Vagina (tissue), 2 donors: ENCODE results near the gene NUDT22. TPM values are rescaled to one million over a fixed set of nuclear protein-coding genes. Genes with fewer than 3 reads are reported as not detected.
A peak's percentile ranks its signal among the peaks of the same experiment; 100 is the strongest.

Source experiments
- DNase-seq, 2 donors: peaks; one replicate each; pipeline ENCODE4 v3.0.0-alpha.2; 2017; ENCODE audit errors: extremely low spot score in 2 of 2
- H3K27ac ChIP-seq: fragments of 200-600 bp; sonication (generic); one replicate; pipeline ENCODE4 v1.5.1; 2019
- H3K27me3 ChIP-seq: fragments of 200-600 bp; sonication (generic); one replicate; pipeline ENCODE4 v1.5.1; 2019
- H3K36me3 ChIP-seq, 2 donors: fragments of 200-600 bp; sonication (generic); one replicate each; pipeline ENCODE4 v1.5.1; 2017 to 2019
- H3K4me1 ChIP-seq: fragments of 200-600 bp; sonication (generic); one replicate; pipeline ENCODE4 v1.5.1; 2019
- H3K4me3 ChIP-seq, 2 donors: fragments of 200-600 bp; sonication (generic); 1 replicate in 1 of 2; 2 replicates in 1 of 2; pipeline ENCODE4 v1.5.1; 2016 to 2019
- H3K9me3 ChIP-seq: fragments of 200-600 bp; sonication (generic); one replicate; pipeline ENCODE4 v1.5.1; 2019
- POLR2A ChIP-seq, 2 donors: fragments of 450-650 bp; IDR thresholded peaks; one replicate each; pipeline ENCODE4 v1.6.1; 2017; ENCODE audit warnings: antibody characterized with exemption in 2 of 2, mild to moderate bottlenecking in 2 of 2, moderate library complexity in 2 of 2
- POLR2AphosphoS5 ChIP-seq, 2 donors: sonication (generic); formaldehyde crosslinking; IDR thresholded peaks; one replicate each; pipeline ENCODE4 v1.9.0; 2017; ENCODE audit warnings: antibody characterized with exemption in 2 of 2, mild to moderate bottlenecking in 2 of 2, low read depth in 1 of 2; ENCODE audit not compliant: insufficient read depth in 1 of 2
- intact Hi-C: fragments of 100-400 bp; cut with DNase I; formaldehyde crosslinking; loops from one replicate; pipeline ENCODE4 v1.15.1; 2023
- total RNA-seq: library from RNA; depleted of rRNA; stranded (reverse); fragments of >200 nt; gene quantifications from one replicate; pipeline ENCODE4 v1.2.3, GENCODE V29; 2016
- TF ChIP-seq, protein P1 (sequence below), 3 experiments: fragments of 450-650 bp in 2 of 3; fragments of 200-600 bp in 1 of 3; sonication (generic) in 1 of 3; IDR thresholded peaks; one replicate each; pipeline ENCODE4 v1.5.1; 2017 to 2019; ENCODE audit warnings: antibody characterized with exemption in 3 of 3, mild to moderate bottlenecking in 2 of 3, moderate library complexity in 2 of 3

The NUDT22 gene
- total RNA-seq, 1 donor from 2014 or later = 38.8 TPM

DNA sequence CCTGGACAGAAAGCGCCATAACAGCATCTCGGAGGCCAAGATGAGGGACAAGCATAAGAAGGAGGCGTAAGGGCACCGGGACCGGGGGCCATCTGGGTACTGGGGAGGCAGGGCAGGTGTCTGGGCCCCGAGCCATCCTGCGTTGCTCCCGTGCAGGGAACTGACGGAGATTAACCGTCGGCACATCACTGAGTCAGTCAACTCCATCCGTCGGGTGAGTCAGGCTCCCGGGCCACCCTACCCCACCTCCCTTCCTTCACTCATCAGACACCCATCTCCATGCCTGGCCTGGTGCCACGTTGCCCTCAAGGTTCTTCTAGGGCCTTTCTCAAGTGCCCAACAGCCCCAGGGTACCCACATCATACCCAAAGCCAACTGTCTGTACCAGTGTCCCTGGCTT lies 40.3 kb downstream of the NUDT22 start:
- H3K27ac ChIP-seq = no peak overlapping the region
- intact Hi-C loops = no loop called here
- no peak for DNase-seq

DNA sequence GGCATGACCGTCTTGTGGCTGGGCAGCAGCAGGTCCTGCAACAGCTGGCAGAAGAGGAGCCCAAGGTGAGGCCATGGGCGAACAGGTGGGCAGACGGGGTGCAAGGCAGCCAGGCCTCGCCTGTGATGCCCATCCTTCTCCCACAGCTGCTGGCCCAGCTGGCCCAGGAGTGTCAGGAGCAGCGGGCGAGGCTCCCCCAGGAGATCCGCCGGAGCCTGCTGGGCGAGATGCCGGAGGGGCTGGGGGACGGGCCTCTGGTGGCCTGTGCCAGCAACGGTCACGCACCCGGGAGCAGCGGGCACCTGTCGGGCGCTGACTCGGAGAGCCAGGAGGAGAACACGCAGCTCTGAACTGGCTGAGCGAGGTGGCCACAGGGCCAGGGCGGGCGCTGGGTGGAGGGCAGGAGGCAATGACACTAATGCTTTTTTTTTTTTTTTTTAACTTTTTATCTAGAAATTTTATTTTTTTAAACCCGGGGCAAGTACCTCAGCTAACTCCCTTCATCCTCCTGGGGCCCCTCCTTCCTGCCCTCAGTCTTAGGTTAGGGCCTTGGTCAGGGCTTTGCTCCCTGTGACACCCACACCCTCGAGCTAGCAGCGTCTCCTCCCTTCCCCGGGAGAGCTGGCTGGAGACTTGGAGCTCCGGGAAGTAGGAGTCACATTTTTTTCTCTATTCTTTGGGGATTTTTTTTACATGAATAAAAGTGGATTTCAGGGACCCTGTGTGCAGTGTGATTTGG lies 41.3 kb downstream of the NUDT22 start:
- peaks cover 31% of the 10 kb centered on the region for H3K4me1 ChIP-seq
- TF ChIP-seq POLR2AphosphoS5 (IDR thresholded peaks at IDR 0.05; ENCODE audit: insufficient read depth in 1 of 2, low read depth in 1 of 2) = no peak
- TF ChIP-seq, protein P1, sequence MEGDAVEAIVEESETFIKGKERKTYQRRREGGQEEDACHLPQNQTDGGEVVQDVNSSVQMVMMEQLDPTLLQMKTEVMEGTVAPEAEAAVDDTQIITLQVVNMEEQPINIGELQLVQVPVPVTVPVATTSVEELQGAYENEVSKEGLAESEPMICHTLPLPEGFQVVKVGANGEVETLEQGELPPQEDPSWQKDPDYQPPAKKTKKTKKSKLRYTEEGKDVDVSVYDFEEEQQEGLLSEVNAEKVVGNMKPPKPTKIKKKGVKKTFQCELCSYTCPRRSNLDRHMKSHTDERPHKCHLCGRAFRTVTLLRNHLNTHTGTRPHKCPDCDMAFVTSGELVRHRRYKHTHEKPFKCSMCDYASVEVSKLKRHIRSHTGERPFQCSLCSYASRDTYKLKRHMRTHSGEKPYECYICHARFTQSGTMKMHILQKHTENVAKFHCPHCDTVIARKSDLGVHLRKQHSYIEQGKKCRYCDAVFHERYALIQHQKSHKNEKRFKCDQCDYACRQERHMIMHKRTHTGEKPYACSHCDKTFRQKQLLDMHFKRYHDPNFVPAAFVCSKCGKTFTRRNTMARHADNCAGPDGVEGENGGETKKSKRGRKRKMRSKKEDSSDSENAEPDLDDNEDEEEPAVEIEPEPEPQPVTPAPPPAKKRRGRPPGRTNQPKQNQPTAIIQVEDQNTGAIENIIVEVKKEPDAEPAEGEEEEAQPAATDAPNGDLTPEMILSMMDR (IDR thresholded peaks at IDR 0.05) = no peak
- no peak for TF ChIP-seq POLR2A (IDR thresholded peaks at IDR 0.05)

More for the DNA sequence above, 40.3 kb downstream of the NUDT22 start:
- Histone ChIP-seq H3K9me3 (no peaks in the 10 kb centered on the region), H3K36me3 (peaks cover 0 to 46% of the 10 kb centered on the region in 2 donors), H3K27me3 (no peaks in the 10 kb centered on the region), H3K4me3 (no peak overlapping the region), H3K4me1 (peaks cover 21% of the 10 kb centered on the region)
- TF ChIP-seq POLR2A (IDR thresholded peaks at IDR 0.05) = no peak
- TF ChIP-seq, protein P1 (IDR thresholded peaks at IDR 0.05) = no peak
- TF ChIP-seq POLR2AphosphoS5 (IDR thresholded peaks at IDR 0.05; ENCODE audit: insufficient read depth in 1 of 2, low read depth in 1 of 2) = no peak

DNA sequence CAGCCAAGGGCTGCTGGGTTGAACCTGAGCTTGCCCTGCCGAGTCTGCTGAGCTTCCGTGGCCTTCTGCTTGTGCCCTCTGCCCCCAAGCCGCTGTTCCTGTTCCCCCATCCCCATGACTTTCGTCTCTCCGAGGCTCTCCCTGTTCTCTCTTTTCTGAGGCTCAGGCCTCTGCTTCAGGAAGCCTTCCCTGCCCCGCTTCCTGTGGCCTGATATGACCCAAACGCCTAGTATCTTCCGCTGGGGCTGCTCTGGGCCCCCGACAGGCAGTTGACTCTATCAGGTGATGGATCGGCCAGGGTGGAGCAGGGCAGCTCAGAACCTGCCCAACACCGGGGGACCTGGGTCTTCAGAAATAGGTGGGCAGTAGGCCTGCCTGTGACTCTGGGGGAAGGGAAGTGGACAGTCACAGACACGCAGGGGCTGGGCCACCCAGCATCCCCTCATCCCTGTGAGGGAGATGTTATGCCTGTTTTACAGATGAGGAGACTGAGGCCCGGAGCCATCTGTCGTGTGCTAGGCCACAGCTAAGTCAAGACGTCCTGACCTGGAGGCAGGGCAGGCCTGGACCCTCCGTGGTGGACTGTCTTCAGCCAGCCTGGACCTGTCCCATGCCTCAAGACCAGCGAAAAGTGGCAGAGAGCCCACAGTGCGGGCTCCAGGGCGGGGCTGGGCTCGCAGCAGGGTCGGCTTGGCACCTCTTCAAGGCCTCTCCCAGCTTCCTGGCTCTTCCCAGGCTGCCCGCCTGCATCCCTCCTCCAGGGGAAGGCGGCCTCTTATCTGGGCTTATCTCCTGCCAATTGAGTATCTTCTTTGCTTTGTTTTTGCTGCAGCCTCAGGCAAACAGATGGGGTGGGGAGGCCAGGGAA lies 42.2 kb downstream of the NUDT22 start:
- DNase-seq = no peak
- intact Hi-C loops = no loop called here

More for the DNA sequence above, 41.3 kb downstream of the NUDT22 start:
- no peaks in the 10 kb centered on the region for H3K9me3 ChIP-seq
- no peaks in the 10 kb centered on the region for H3K27me3 ChIP-seq
- DNase-seq = no peak
- peaks cover 0 to 38% of the 10 kb centered on the region in 2 donors for H3K36me3 ChIP-seq
- no peak overlapping the region for H3K4me3 ChIP-seq
- H3K27ac ChIP-seq = peak overlapping the region; percentile 98
- intact Hi-C loops = no loop called here

DNA sequence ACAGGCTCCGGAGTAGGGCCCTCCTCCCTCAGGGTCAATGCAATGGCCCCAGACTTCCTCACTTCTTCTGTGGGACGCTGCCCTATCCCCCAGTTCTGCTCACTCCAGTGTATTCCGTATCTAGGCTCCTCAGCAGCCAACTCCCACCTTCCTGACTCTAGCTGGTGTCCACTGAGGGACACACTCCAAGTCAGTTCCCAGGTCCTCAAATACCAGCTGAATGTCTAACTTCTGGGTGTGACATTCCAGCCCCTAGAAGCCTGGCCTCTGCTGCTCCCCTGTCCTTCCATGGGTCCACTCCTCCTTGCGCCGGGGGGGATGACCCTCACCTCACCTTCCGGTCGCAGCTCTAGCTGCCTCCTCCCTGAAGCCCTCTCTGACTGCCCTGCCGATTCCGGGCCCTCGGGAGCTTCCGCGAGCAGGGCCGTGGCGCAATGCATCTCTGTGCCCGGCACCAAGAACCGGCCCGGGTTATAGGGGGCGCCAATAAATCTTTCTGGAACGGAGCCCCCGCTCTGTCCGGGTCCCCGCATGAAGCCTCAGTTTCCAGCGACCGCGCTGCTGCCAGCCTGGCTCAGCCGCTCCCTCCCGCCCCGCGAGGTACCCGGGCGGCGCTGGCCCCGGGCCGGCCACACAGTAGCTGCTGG lies 42.9 kb downstream of the NUDT22 start:
- Histone ChIP-seq H3K27me3 (no peaks in the 10 kb centered on the region), H3K36me3 (peaks cover 0 to 23% of the 10 kb centered on the region in 2 donors), H3K4me1 (peaks cover 33% of the 10 kb centered on the region), H3K4me3 (peak overlapping the region; percentile 87 to 92), H3K9me3 (no peaks in the 10 kb centered on the region), H3K27ac (peak overlapping the region; percentile 98)
- intact Hi-C loops = no loop called here
- DNase-seq = no peak
- TF ChIP-seq, protein P1 (IDR thresholded peaks at IDR 0.05) = no peak
- TF ChIP-seq POLR2A (IDR thresholded peaks at IDR 0.05) = no peak
- peak in 1 of 2 donors; percentile 2 for TF ChIP-seq POLR2AphosphoS5 (IDR thresholded peaks at IDR 0.05; ENCODE audit: insufficient read depth in 1 of 2, low read depth in 1 of 2)

More for the DNA sequence above, 42.2 kb downstream of the NUDT22 start:
- TF ChIP-seq POLR2A (IDR thresholded peaks at IDR 0.05) (no peak), POLR2AphosphoS5 (IDR thresholded peaks at IDR 0.05; ENCODE audit: insufficient read depth in 1 of 2, low read depth in 1 of 2) (no peak)
- TF ChIP-seq, protein P1 (IDR thresholded peaks at IDR 0.05) = no peak
- no peaks in the 10 kb centered on the region for H3K27me3 ChIP-seq
- peaks cover 33% of the 10 kb centered on the region for H3K4me1 ChIP-seq
- H3K4me3 ChIP-seq = peak overlapping the region; percentile 87 to 92
- H3K36me3 ChIP-seq = peaks cover 0 to 29% of the 10 kb centered on the region in 2 donors
- H3K9me3 ChIP-seq = no peaks in the 10 kb centered on the region
- peak overlapping the region; percentile 98 for H3K27ac ChIP-seq
